Endothelial cell of umbilical vein (primary cell): ENCODE data around the gene PITPNM3. TPM values are rescaled to one million over a fixed set of nuclear protein-coding genes. Genes with fewer than 3 reads are reported as not detected.

ENCODE experiments used
- BruUV-seq: library from RNA; stranded (reverse); fragments of 400-500 nt; replicated peaks from 2 replicates; lab custom pipeline; 2021; lab: Mats Ljungman, UMichigan
- CTCF ChIA-PET: fragments of 300-600, 350-600 bp; sonication (Branson Sonifier 250); formaldehyde crosslinking; loops from one replicate; lab custom pipeline; 2021; ENCODE audit warnings: antibody characterized with exemption, inconsistent platforms; lab: Charles Lee
- POLR2A ChIA-PET: fragments of 300-600, 350-600 bp; sonication (Branson Sonifier 250); formaldehyde crosslinking; loops from one replicate; lab custom pipeline; 2021; ENCODE audit warnings: antibody characterized with exemption, inconsistent platforms; lab: Charles Lee
- DNase-seq: peaks from one replicate; pipeline ENCODE4 v3.0.0-alpha.2; 2011; ENCODE audit warnings: low read depth, low spot score
- FAIRE-seq: peaks from 2 replicates; lab custom pipeline; 2011; peaks lifted over from hg19 to GRCh38; lab: Jason Lieb, UNC
- H2AFZ ChIP-seq: 2 replicates; pipeline ENCODE4 v1.6.0; 2012; ENCODE audit warnings: low read depth, low read length, control low read depth, inconsistent platforms
- H3K27ac ChIP-seq: 2 replicates; pipeline ENCODE4 v1.5.1; 2011; ENCODE audit warnings: low read depth, mild to moderate bottlenecking, control low read depth, low read length, moderate library complexity; ENCODE audit not compliant: insufficient read depth
- H3K27me3 ChIP-seq, 2 experiments: 2 replicates each; pipeline versions ENCODE4 v1.6.0 to v1.6.1; 2011; ENCODE audit warnings: low read length in 2 of 2, mixed read lengths in 1 of 2; ENCODE audit not compliant: control insufficient read depth in 2 of 2, insufficient read depth in 2 of 2
- H3K36me3 ChIP-seq, 2 experiments: 2 replicates in 1 of 2; 3 replicates in 1 of 2; pipeline ENCODE4 v1.5.1; 2011; ENCODE audit warnings: low read length in 2 of 2, mild to moderate bottlenecking in 1 of 2, moderate library complexity in 1 of 2; ENCODE audit not compliant: control insufficient read depth in 2 of 2, insufficient read depth in 2 of 2; ENCODE audit errors: extremely low read depth in 1 of 2
- H3K4me1 ChIP-seq: 3 replicates; pipeline ENCODE4 v1.5.1; 2011; ENCODE audit warnings: mild to moderate bottlenecking, low read length; ENCODE audit not compliant: control insufficient read depth, insufficient read depth; ENCODE audit errors: extremely low read depth
- H3K4me2 ChIP-seq: 2 replicates; pipeline ENCODE4 v1.6.1; 2011; ENCODE audit warnings: low read length, control low read depth, mixed read lengths; ENCODE audit not compliant: insufficient read depth
- H3K4me3 ChIP-seq, 3 experiments: fragments of 200-600 bp in 1 of 3; sonication (generic), shearing (Covaris generic) in 1 of 3; replicated peaks in 1 of 3; 2 replicates each; pipeline ENCODE4 v1.5.1; 2011 to 2016; ENCODE audit warnings: control low read depth in 3 of 3, low read length in 3 of 3, mild to moderate bottlenecking in 2 of 3, inconsistent platforms in 1 of 3, low read depth in 1 of 3, moderate library complexity in 1 of 3; ENCODE audit not compliant: insufficient read depth in 1 of 3
- H3K79me2 ChIP-seq: 2 replicates; pipeline ENCODE4 v1.6.0; 2012; ENCODE audit warnings: low read length, inconsistent platforms; ENCODE audit not compliant: control insufficient read depth, insufficient read depth
- H3K9ac ChIP-seq: replicated peaks from 2 replicates; pipeline ENCODE3; 2011; ENCODE audit warnings: low read length, control low read depth; ENCODE audit not compliant: insufficient read depth; ENCODE audit errors: extremely low read depth
- H3K9me1 ChIP-seq: replicated peaks from 3 replicates; pipeline ENCODE4 v1.6.0; 2011; ENCODE audit warnings: mild to moderate bottlenecking, low read length; ENCODE audit not compliant: control insufficient read depth, insufficient read depth; ENCODE audit errors: extremely low read depth
- H3K9me3 ChIP-seq: replicated peaks from 2 replicates; pipeline ENCODE4 v1.5.1; 2012; ENCODE audit warnings: low read length, inconsistent platforms; ENCODE audit not compliant: control insufficient read depth, insufficient read depth
- H4K20me1 ChIP-seq: replicated peaks from 2 replicates; pipeline ENCODE3; 2011; ENCODE audit warnings: mild to moderate bottlenecking, low read length; ENCODE audit not compliant: control insufficient read depth, insufficient read depth; ENCODE audit errors: extremely low read depth
- FOS ChIP-seq: IDR thresholded peaks from 2 replicates; pipeline ENCODE4 v1.6.1; 2011; ENCODE audit warnings: mild to moderate bottlenecking, low read length, moderate library complexity, borderline replicate concordance; ENCODE audit not compliant: insufficient read depth
- JUN ChIP-seq: IDR thresholded peaks from 2 replicates; pipeline ENCODE4 v1.6.1; 2011; ENCODE audit warnings: borderline replicate concordance, low read depth; ENCODE audit not compliant: insufficient read length, insufficient read depth
- MYC ChIP-seq: IDR thresholded peaks from one replicate; pipeline ENCODE4 v1.6.1; 2011; ENCODE audit warnings: mild to moderate bottlenecking, low read depth, low read length
- POLR2AphosphoS5 ChIP-seq: IDR thresholded peaks from 2 replicates; pipeline ENCODE4 v1.6.1; 2012; ENCODE audit warnings: low read depth, mild to moderate bottlenecking, control low read depth, low read length, moderate library complexity; ENCODE audit not compliant: insufficient read depth
- dilution Hi-C: fragments of 300-500 bp; cut with MboI; formaldehyde crosslinking; loops from one replicate; pipeline ENCODE4 v1.15.0; 2019; ENCODE audit warnings: low sequenced_read_pairs; ENCODE audit not compliant: extremely low pct_ligation_motif_present
- intact Hi-C: fragments of 100-400 bp; cut with micrococcal nuclease; formaldehyde crosslinking; loops from one replicate; pipeline ENCODE4 v1.10.0; 2022
- polyA plus RNA-seq, 4 experiments: library from polyadenylated mRNA; depleted of rRNA in 3 of 4; stranded (reverse) in 3 of 4; unstranded in 1 of 4; fragments of >200 nt; gene quantifications; 2 replicates each; pipeline versions ENCODE4 v1.2.1 to v1.2.3, GENCODE V29; 2011 to 2012; ENCODE audit warnings: missing spikeins in 1 of 4
- total RNA-seq: library from RNA; stranded (reverse); gene quantifications from 2 replicates; pipeline ENCODE4 v1.2.3, GENCODE V29; 2021
- TF ChIP-seq, protein P1 (sequence below), 2 donors: IDR thresholded peaks; 1 replicate in 1 of 2; 2 replicates in 1 of 2; pipeline ENCODE4 v1.5.1; 2011; ENCODE audit warnings: low read length in 2 of 2, mild to moderate bottlenecking in 2 of 2, moderate library complexity in 2 of 2, control low read depth in 1 of 2, inconsistent platforms in 1 of 2, low read depth in 1 of 2; ENCODE audit not compliant: insufficient read depth in 1 of 2; ENCODE audit errors: extremely low read depth in 1 of 2

The PITPNM3 gene
- total and polyA plus RNA-seq, 2 donors (not counting 3 experiments of a cell fraction or from before 2014, with no cell fraction given) = 1.0 to 1.9 TPM

DNA sequence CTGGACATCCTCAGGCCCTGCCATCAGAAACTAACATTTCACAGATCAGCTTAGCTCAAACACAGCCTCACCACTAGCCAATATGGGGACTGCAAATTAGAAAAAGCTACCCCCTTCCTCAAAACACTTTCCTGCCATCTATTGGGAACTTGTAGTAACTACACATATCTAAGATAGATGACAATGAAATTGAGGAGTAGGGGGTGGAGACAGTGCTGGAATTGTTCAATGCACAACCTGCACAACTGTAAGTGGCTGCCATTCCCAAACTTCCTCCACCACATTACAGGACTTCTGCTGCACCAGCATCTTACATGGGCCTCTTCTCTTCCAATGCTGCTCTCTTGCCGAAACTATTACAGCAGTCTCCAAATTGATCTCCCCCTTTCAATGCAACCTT, 143.3 kb downstream of the PITPNM3 start:
- intact Hi-C loops = loop anchor here (1.0 to 2.0 kb wide), 6 partner anchors 86 to 708 kb away; no protein-coding TSS in a partner anchor

GRCh38 chr17:6408735-6409134, 147.6 kb downstream of the PITPNM3 start:
- Histone ChIP-seq H3K27ac (no peak overlapping the region), H3K27me3 (peaks cover 2 to 6% of the 10 kb centered on the region in 2 experiments), H2AFZ (no peak overlapping the region), H3K9me3 (no peaks in the 10 kb centered on the region), H3K36me3 (no peaks in the 10 kb centered on the region), H3K4me3 (no peak overlapping the region), H3K4me2 (no peak overlapping the region), H3K9ac (no peak overlapping the region), H3K79me2 (no peaks in the 10 kb centered on the region), H3K4me1 (no peaks in the 10 kb centered on the region), H4K20me1 (no peaks in the 10 kb centered on the region), H3K9me1 (no peaks in the 10 kb centered on the region)
- ChIA-PET CTCF (interaction anchor here (1.1 to 1.5 kb wide), 2 partner anchors 340 to 615 kb away, joined by 3 read pairs; no protein-coding TSS in a partner anchor), POLR2A (no interaction called here)
- dilution Hi-C loops (no loop called here), intact Hi-C loops (no loop called here)
- FAIRE-seq (no peak), DNase-seq (no peak)
- no TSS peak for BruUV-seq
- TF ChIP-seq MYC (no peak), JUN (no peak), POLR2AphosphoS5 (no peak)

More for the DNA sequence above, 143.3 kb downstream of the PITPNM3 start:
- no peaks in the 10 kb centered on the region for H3K27me3 ChIP-seq
- BruUV-seq = no TSS peak
- H2AFZ ChIP-seq = no peak overlapping the region
- no peaks in the 10 kb centered on the region for H3K9me1 ChIP-seq
- H4K20me1 ChIP-seq = no peaks in the 10 kb centered on the region
- H3K4me2 ChIP-seq = no peak overlapping the region
- peak; percentile 91 for FAIRE-seq
- ChIA-PET POLR2A (no interaction called here), CTCF (interaction anchor here (0.5 to 2.5 kb wide), 37 partner anchors 9 to 825 kb away, joined by 3 to 29 read pairs (median 4); no protein-coding TSS in a partner anchor)
- H3K27ac ChIP-seq = no peak overlapping the region
- TF ChIP-seq FOS = no peak
- TF ChIP-seq, protein P1, sequence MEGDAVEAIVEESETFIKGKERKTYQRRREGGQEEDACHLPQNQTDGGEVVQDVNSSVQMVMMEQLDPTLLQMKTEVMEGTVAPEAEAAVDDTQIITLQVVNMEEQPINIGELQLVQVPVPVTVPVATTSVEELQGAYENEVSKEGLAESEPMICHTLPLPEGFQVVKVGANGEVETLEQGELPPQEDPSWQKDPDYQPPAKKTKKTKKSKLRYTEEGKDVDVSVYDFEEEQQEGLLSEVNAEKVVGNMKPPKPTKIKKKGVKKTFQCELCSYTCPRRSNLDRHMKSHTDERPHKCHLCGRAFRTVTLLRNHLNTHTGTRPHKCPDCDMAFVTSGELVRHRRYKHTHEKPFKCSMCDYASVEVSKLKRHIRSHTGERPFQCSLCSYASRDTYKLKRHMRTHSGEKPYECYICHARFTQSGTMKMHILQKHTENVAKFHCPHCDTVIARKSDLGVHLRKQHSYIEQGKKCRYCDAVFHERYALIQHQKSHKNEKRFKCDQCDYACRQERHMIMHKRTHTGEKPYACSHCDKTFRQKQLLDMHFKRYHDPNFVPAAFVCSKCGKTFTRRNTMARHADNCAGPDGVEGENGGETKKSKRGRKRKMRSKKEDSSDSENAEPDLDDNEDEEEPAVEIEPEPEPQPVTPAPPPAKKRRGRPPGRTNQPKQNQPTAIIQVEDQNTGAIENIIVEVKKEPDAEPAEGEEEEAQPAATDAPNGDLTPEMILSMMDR (IDR thresholded peaks at IDR 0.05; ENCODE audit: extremely low read depth in 1 of 2, insufficient read depth in 1 of 2, low read depth in 1 of 2, low read length in 2 of 2) = peak; percentile 50 to 56
- H3K9ac ChIP-seq = no peak overlapping the region
- no peaks in the 10 kb centered on the region for H3K36me3 ChIP-seq
- dilution Hi-C loops = no loop called here
- H3K4me1 ChIP-seq = no peaks in the 10 kb centered on the region
- peak; percentile 67 for DNase-seq
- no peaks in the 10 kb centered on the region for H3K79me2 ChIP-seq
- H3K9me3 ChIP-seq = no peaks in the 10 kb centered on the region
- H3K4me3 ChIP-seq = no peak overlapping the region
